NCI-H2171 (cell line): ENCODE results near the gene MARCHF10.

Experiments
- DNase-seq: peaks from one replicate; lab custom pipeline; 2025; lab: John Stamatoyannopoulos, UW

The MARCHF10 gene

GRCh38 chr17:62822080-62822904 is 14.2 kb upstream of the MARCHF10 start:
- DNase-seq = no peak

- no peak for DNase-seq
Observed at GRCh38 chr17:62821189-62822079, 13.3 kb upstream of the MARCHF10 start.

GRCh38 chr17:62819511-62820221 is 11.6 kb upstream of the MARCHF10 start:
- no peak for DNase-seq

- no peak for DNase-seq
Observed at GRCh38 chr17:62818526-62818925, 10.4 kb upstream of the MARCHF10 start.

GRCh38 chr17:62816282-62816839 is 8.2 kb upstream of the MARCHF10 start:
- no peak for DNase-seq

GRCh38 chr17:62809656-62810055 is 1.5 kb upstream of the MARCHF10 start:
- DNase-seq = no peak

GRCh38 chr17:62808576-62808970 is 459 bp upstream of the MARCHF10 start:
- no peak for DNase-seq

- DNase-seq = no peak
Observed at GRCh38 chr17:62805234-62805633, 2.9 kb downstream of the MARCHF10 start.

GRCh38 chr17:62804822-62805221 is 3.3 kb downstream of the MARCHF10 start:
- no peak for DNase-seq

GRCh38 chr17:62804025-62804424 is 4.1 kb downstream of the MARCHF10 start:
- no peak for DNase-seq

- no peak for DNase-seq
Observed at GRCh38 chr17:62802561-62803205, 5.4 kb downstream of the MARCHF10 start.

- no peak for DNase-seq
Observed at GRCh38 chr17:62801553-62802114, 6.5 kb downstream of the MARCHF10 start.

- no peak for DNase-seq
Observed at GRCh38 chr17:62800585-62800984, 7.5 kb downstream of the MARCHF10 start.

- no peak for DNase-seq
Observed at GRCh38 chr17:62797959-62798358, 10.2 kb downstream of the MARCHF10 start.

GRCh38 chr17:62796291-62796690 is 11.8 kb downstream of the MARCHF10 start:
- no peak for DNase-seq

GRCh38 chr17:62794666-62794971 is 13.5 kb downstream of the MARCHF10 start:
- DNase-seq = no peak

GRCh38 chr17:62793919-62794665 is 14.0 kb downstream of the MARCHF10 start:
- DNase-seq = no peak

GRCh38 chr17:62792447-62792800 is 15.7 kb downstream of the MARCHF10 start:
- DNase-seq = no peak

GRCh38 chr17:62791767-62792446 is 16.2 kb downstream of the MARCHF10 start:
- DNase-seq = no peak

- no peak for DNase-seq
Observed at GRCh38 chr17:62791235-62791734, 16.8 kb downstream of the MARCHF10 start.
